H9 (cell line): Measurements from ENCODE around the gene TMEM117. TPM values are rescaled to one million over a fixed set of nuclear protein-coding genes. Genes with fewer than 3 reads are reported as not detected.

ENCODE experiments used
- DNase-seq: peaks from one replicate; pipeline ENCODE4 v3.0.0-alpha.2; 2017
- H2AFZ ChIP-seq: one replicate; pipeline ENCODE4 v1.6.1; 2013; ENCODE audit warnings: mild to moderate bottlenecking, low read length, control low read depth, moderate library complexity
- H2AK5ac ChIP-seq: 2 replicates; pipeline ENCODE4 v1.6.1; 2013; ENCODE audit warnings: low read length, control low read depth, mixed read lengths; ENCODE audit not compliant: insufficient read length
- H2BK120ac ChIP-seq: one replicate; pipeline ENCODE4 v1.6.1; 2013; ENCODE audit warnings: low read depth, mild to moderate bottlenecking, low read length, control low read depth, inconsistent platforms; ENCODE audit not compliant: poor library complexity, severe bottlenecking
- H2BK12ac ChIP-seq: 2 replicates; pipeline ENCODE4 v1.6.1; 2013; ENCODE audit warnings: low read length, control low read depth, mixed read lengths, low read depth; ENCODE audit not compliant: insufficient read length
- H2BK15ac ChIP-seq: 2 replicates; pipeline ENCODE4 v1.6.1; 2013; ENCODE audit warnings: low read depth, low read length, control low read depth
- H2BK20ac ChIP-seq: one replicate; pipeline ENCODE4 v1.6.1; 2013; ENCODE audit warnings: low read depth, mild to moderate bottlenecking, low read length, control low read depth, inconsistent platforms; ENCODE audit not compliant: poor library complexity, severe bottlenecking
- H2BK5ac ChIP-seq: 2 replicates; pipeline ENCODE4 v1.6.1; 2013; ENCODE audit warnings: low read length, control low read depth, mixed read lengths; ENCODE audit not compliant: insufficient read length
- H3K14ac ChIP-seq: 2 replicates; pipeline ENCODE4 v1.6.1; 2013; ENCODE audit warnings: low read length, control low read depth; ENCODE audit not compliant: insufficient read depth
- H3K18ac ChIP-seq: 2 replicates; pipeline ENCODE4 v1.6.1; 2013; ENCODE audit warnings: low read depth, mild to moderate bottlenecking, mixed read lengths, low read length, control low read depth; ENCODE audit not compliant: insufficient read length
- H3K23ac ChIP-seq: 2 replicates; pipeline ENCODE4 v1.6.1; 2013; ENCODE audit warnings: low read length, control low read depth, mixed read lengths, low read depth; ENCODE audit not compliant: insufficient read length
- H3K23me2 ChIP-seq: 2 replicates; pipeline ENCODE4 v1.6.1; 2013; ENCODE audit warnings: low read depth, mild to moderate bottlenecking, mixed read lengths, low read length, control low read depth; ENCODE audit not compliant: insufficient read length, poor library complexity, severe bottlenecking
- H3K27ac ChIP-seq: 2 replicates; pipeline ENCODE4 v1.5.1; 2013; ENCODE audit warnings: low read length, control low read depth, mixed read lengths, low read depth; ENCODE audit not compliant: insufficient read length
- H3K27me3 ChIP-seq: 2 replicates; pipeline ENCODE4 v1.6.1; 2013; ENCODE audit warnings: low read length, control low read depth, inconsistent platforms; ENCODE audit not compliant: insufficient read depth
- H3K4ac ChIP-seq: 2 replicates; pipeline ENCODE4 v1.6.1; 2013; ENCODE audit warnings: low read depth, mild to moderate bottlenecking, control low read depth, inconsistent platforms, low read length, moderate library complexity
- H3K4me1 ChIP-seq: 2 replicates; pipeline ENCODE4 v1.6.1; 2013; ENCODE audit warnings: low read length, control low read depth, inconsistent platforms; ENCODE audit not compliant: insufficient read depth
- H3K4me2 ChIP-seq: 2 replicates; pipeline ENCODE4 v1.6.1; 2013; ENCODE audit warnings: low read length, control low read depth, mixed read lengths; ENCODE audit not compliant: insufficient read length, insufficient read depth
- H3K56ac ChIP-seq: 2 replicates; pipeline ENCODE4 v1.6.1; 2013; ENCODE audit warnings: low read depth, mild to moderate bottlenecking, mixed read lengths, low read length, control low read depth; ENCODE audit not compliant: insufficient read length
- H3K79me1 ChIP-seq: 2 replicates; pipeline ENCODE4 v1.6.1; 2013; ENCODE audit warnings: low read depth, mild to moderate bottlenecking, moderate library complexity, low read length, control low read depth, inconsistent platforms; ENCODE audit not compliant: insufficient read depth, poor library complexity, severe bottlenecking
- H3K79me2 ChIP-seq: 2 replicates; pipeline ENCODE4 v1.6.1; 2013; ENCODE audit warnings: low read length, control low read depth, inconsistent platforms; ENCODE audit not compliant: insufficient read depth
- H3K9ac ChIP-seq: 2 replicates; pipeline ENCODE4 v1.6.1; 2013; ENCODE audit warnings: low read length, control low read depth, mixed read lengths; ENCODE audit not compliant: insufficient read length; ENCODE audit errors: extremely low read depth
- H3K9me3 ChIP-seq: one replicate; pipeline ENCODE4 v1.6.1; 2013; ENCODE audit warnings: low read depth, low read length, inconsistent platforms; ENCODE audit not compliant: control insufficient read depth
- H3T11ph ChIP-seq: one replicate; pipeline ENCODE4 v1.6.1; 2013; ENCODE audit warnings: mild to moderate bottlenecking, low read length, control low read depth, inconsistent platforms
- H4K20me1 ChIP-seq: one replicate; pipeline ENCODE4 v1.6.1; 2013; ENCODE audit not compliant: control insufficient read depth, insufficient read length, insufficient read depth
- H4K5ac ChIP-seq: 2 replicates; pipeline ENCODE4 v1.6.1; 2013; ENCODE audit warnings: low read depth, mild to moderate bottlenecking, mixed read lengths, low read length, control low read depth; ENCODE audit not compliant: insufficient read length
- H4K8ac ChIP-seq: replicated peaks from 2 replicates; pipeline ENCODE4 v1.6.1; 2013; ENCODE audit warnings: low read length, control low read depth, mixed read lengths, low read depth; ENCODE audit not compliant: insufficient read length
- H4K91ac ChIP-seq: 2 replicates; pipeline ENCODE4 v1.6.1; 2013; ENCODE audit warnings: low read depth, mild to moderate bottlenecking, moderate library complexity, mixed read lengths, low read length, control low read depth; ENCODE audit not compliant: insufficient read length
- H3K27ac Mint-ChIP-seq, 3 experiments: 2 replicates in 2 of 3; 3 replicates in 1 of 3; pipeline ENCODE4 v1.8.0; 2020 to 2021; ENCODE audit warnings: mixed read lengths in 3 of 3, mild to moderate bottlenecking in 1 of 3, moderate library complexity in 1 of 3
- H3K27me3 Mint-ChIP-seq: 2 replicates; pipeline ENCODE4 v1.8.0; 2021; ENCODE audit warnings: low read depth, mild to moderate bottlenecking, moderate library complexity, mixed read lengths
- H3K36me3 Mint-ChIP-seq, 3 experiments: 2 replicates in 2 of 3; 3 replicates in 1 of 3; pipeline ENCODE4 v1.8.0; 2020 to 2021; ENCODE audit warnings: low read depth in 3 of 3, mixed read lengths in 3 of 3; ENCODE audit not compliant: insufficient read depth in 1 of 3
- H3K4me1 Mint-ChIP-seq, 2 experiments: 2 replicates each; pipeline ENCODE4 v1.8.0; 2020; ENCODE audit warnings: mixed read lengths in 2 of 2
- H3K4me3 Mint-ChIP-seq, 2 experiments: 2 replicates in 1 of 2; 3 replicates in 1 of 2; pipeline ENCODE4 v1.8.0; 2020 to 2021; ENCODE audit warnings: mild to moderate bottlenecking in 2 of 2, mixed read lengths in 2 of 2, moderate library complexity in 1 of 2
- H3K9me3 Mint-ChIP-seq, 2 experiments: 2 replicates in 1 of 2; 3 replicates in 1 of 2; pipeline ENCODE4 v1.8.0; 2020; ENCODE audit warnings: mild to moderate bottlenecking in 2 of 2, mixed read lengths in 2 of 2, moderate library complexity in 1 of 2
- WGBS: extraction: QIAGEN DNeasy Blood & Tissue Kit; methylation state at CpG from one replicate; pipeline ENCODE4 v1.1.7; 2013; ENCODE audit warnings: missing lambda C conversion rate, low lambda C conversion rate, mixed read lengths; ENCODE audit not compliant: insufficient read length; ENCODE audit errors: extremely low coverage; 5-methylcytosine and 5-hydroxymethylcytosine counted together
- total RNA-seq: library from RNA; stranded (reverse); gene quantifications from 2 replicates; pipeline ENCODE4 v1.2.1, GENCODE V29; 2021
- TF ChIP-seq, protein P1 (sequence below): fragments of 200-600 bp; sonication (generic); conservative IDR thresholded peaks from 3 replicates; pipeline ENCODE4 v1.8.0; 2021; ENCODE audit warnings: antibody characterized with exemption, mild to moderate bottlenecking

The TMEM117 gene
- total RNA-seq, 1 experiment from 2014 or later: 1.7 TPM

DNA sequence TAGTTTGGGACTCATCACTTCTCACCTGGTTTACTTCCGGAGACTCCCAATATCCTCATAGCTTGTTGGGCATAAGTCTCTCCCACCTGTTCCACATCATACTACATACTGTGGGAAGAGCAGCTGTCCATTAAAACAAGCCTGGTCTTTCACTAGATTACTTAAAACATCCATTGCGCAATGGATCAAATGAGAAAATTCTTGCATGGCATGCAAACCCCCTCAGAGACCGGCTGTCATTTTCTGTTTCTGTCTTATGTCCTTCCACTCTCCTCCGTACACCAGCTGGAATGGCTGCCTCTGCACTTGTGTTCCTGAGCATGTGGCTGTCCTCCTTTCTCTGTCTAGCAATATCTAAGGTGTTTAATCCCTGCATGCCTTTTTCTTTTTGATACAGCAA, 265.6 kb downstream of the TMEM117 start:
- Mint-ChIP-seq H3K36me3 (no peaks in the 10 kb centered on the region), H3K27ac (no peak overlapping the region), H3K4me3 (no peak overlapping the region), H3K27me3 (no peaks in the 10 kb centered on the region), H3K4me1 (no peaks in the 10 kb centered on the region), H3K9me3 (peaks cover 0 to 3% of the 10 kb centered on the region in 2 experiments; a peak in 1 of 5 replicates)
- no peaks in the 10 kb centered on the region for H3K27me3 ChIP-seq
- H2BK5ac ChIP-seq: no peak overlapping the region
- no peak overlapping the region for H3T11ph ChIP-seq
- no peak overlapping the region for H3K18ac ChIP-seq
- H3K79me1 ChIP-seq: no peaks in the 10 kb centered on the region
- H3K4me2 ChIP-seq: no peak overlapping the region
- no peaks in the 10 kb centered on the region for H3K23me2 ChIP-seq
- H3K27ac ChIP-seq: no peak overlapping the region
- no peak overlapping the region for H2BK20ac ChIP-seq
- H2AFZ ChIP-seq: no peak overlapping the region
- H3K56ac ChIP-seq: no peak overlapping the region
- H3K14ac ChIP-seq: no peak overlapping the region
- no peak overlapping the region for H3K23ac ChIP-seq
- H2BK15ac ChIP-seq: no peak overlapping the region
- no peak overlapping the region for H4K5ac ChIP-seq
- no peaks in the 10 kb centered on the region for H3K9me3 ChIP-seq
- no CpG with 5 or more reads among the region's 4 CpGs for WGBS
- H2BK12ac ChIP-seq: no peak overlapping the region
- no peak overlapping the region for H3K4ac ChIP-seq
- TF ChIP-seq, protein P1, sequence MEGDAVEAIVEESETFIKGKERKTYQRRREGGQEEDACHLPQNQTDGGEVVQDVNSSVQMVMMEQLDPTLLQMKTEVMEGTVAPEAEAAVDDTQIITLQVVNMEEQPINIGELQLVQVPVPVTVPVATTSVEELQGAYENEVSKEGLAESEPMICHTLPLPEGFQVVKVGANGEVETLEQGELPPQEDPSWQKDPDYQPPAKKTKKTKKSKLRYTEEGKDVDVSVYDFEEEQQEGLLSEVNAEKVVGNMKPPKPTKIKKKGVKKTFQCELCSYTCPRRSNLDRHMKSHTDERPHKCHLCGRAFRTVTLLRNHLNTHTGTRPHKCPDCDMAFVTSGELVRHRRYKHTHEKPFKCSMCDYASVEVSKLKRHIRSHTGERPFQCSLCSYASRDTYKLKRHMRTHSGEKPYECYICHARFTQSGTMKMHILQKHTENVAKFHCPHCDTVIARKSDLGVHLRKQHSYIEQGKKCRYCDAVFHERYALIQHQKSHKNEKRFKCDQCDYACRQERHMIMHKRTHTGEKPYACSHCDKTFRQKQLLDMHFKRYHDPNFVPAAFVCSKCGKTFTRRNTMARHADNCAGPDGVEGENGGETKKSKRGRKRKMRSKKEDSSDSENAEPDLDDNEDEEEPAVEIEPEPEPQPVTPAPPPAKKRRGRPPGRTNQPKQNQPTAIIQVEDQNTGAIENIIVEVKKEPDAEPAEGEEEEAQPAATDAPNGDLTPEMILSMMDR: no peak
- H3K4me1 ChIP-seq: no peaks in the 10 kb centered on the region
- H4K91ac ChIP-seq: no peak overlapping the region
- no peak overlapping the region for H3K9ac ChIP-seq
- H4K8ac ChIP-seq: no peak overlapping the region
- no peak overlapping the region for H2AK5ac ChIP-seq
- DNase-seq: no peak
- H2BK120ac ChIP-seq: no peak overlapping the region
- H3K79me2 ChIP-seq: no peaks in the 10 kb centered on the region
- H4K20me1 ChIP-seq: no peaks in the 10 kb centered on the region
